Loucy (cell line): ENCODE data around the gene MLLT10.

Source experiments
- CTCF ChIP-seq: fragments of 200-600 bp; sonication (generic); conservative IDR thresholded peaks from 2 replicates; pipeline ENCODE4 v1.5.1; 2014; ENCODE audit warnings: mild to moderate bottlenecking, antibody characterized with exemption, low read length
- EZH2phosphoT487 ChIP-seq: fragments of 200-600 bp; IDR thresholded peaks from 2 replicates; pipeline ENCODE4 v1.6.1; 2018; ENCODE audit warnings: antibody characterized with exemption, mild to moderate bottlenecking, moderate library complexity, borderline replicate concordance

GRCh38 chr10:21726601-21727225 is 192.7 kb downstream of the MLLT10 start:
- TF ChIP-seq CTCF (no peak), EZH2phosphoT487 (no peak)
